ELR (cell line): Measurements from ENCODE around the gene SLC22A5.
A peak's percentile ranks its signal among the peaks of the same experiment; 100 is the strongest.
"Not testable (repeated sequence)": the region's sequence is repeated elsewhere in the genome, so short reads cannot be mapped to it uniquely, and the experiment has no call there.

ENCODE experiments used
- DNase-seq: peaks from one replicate; pipeline ENCODE4 v3.0.0-alpha.2; 2015; ENCODE audit warnings: low read depth

SLC22A5 gene

GRCh38 chr5:132427281-132428146, 58.0 kb downstream of the SLC22A5 start:
- DNase-seq = no peak

- no peak for DNase-seq
Observed at GRCh38 chr5:132428147-132428482, 58.6 kb downstream of the SLC22A5 start.

- DNase-seq = peak; percentile 92
Observed at GRCh38 chr5:132428484-132429462, 59.3 kb downstream of the SLC22A5 start.

- no peak for DNase-seq
Observed at GRCh38 chr5:132429463-132430440, 60.2 kb downstream of the SLC22A5 start.

GRCh38 chr5:132430746-132431145, 61.2 kb downstream of the SLC22A5 start:
- no peak for DNase-seq

GRCh38 chr5:132431632-132432031, 62.1 kb downstream of the SLC22A5 start:
- DNase-seq = no peak

GRCh38 chr5:132433141-132433540, 63.6 kb downstream of the SLC22A5 start:
- no peak for DNase-seq

- no peak for DNase-seq
Observed at GRCh38 chr5:132434416-132435286, 65.1 kb downstream of the SLC22A5 start.

- no peak for DNase-seq
Observed at GRCh38 chr5:132435447-132435846, 65.9 kb downstream of the SLC22A5 start.

GRCh38 chr5:132435886-132436285, 66.4 kb downstream of the SLC22A5 start:
- DNase-seq = no peak

- no peak for DNase-seq
Observed at GRCh38 chr5:132436936-132437335, 67.4 kb downstream of the SLC22A5 start.

GRCh38 chr5:132437604-132438266, 68.2 kb downstream of the SLC22A5 start:
- DNase-seq = peak; percentile 82

- not testable (repeated sequence) for DNase-seq
Observed at GRCh38 chr5:132438267-132438645, 68.7 kb downstream of the SLC22A5 start.

GRCh38 chr5:132438917-132439316, 69.4 kb downstream of the SLC22A5 start:
- DNase-seq = peak; percentile 9

- DNase-seq = peak; percentile 90
Observed at GRCh38 chr5:132439521-132440089, 70.1 kb downstream of the SLC22A5 start.

GRCh38 chr5:132444061-132444460, 74.6 kb downstream of the SLC22A5 start:
- DNase-seq = no peak
